Neural cell (in vitro differentiated cells): ENCODE measurements around the gene HLA-DMA. TPM values are rescaled to one million over a fixed set of nuclear protein-coding genes. Genes with fewer than 3 reads are reported as not detected.

ENCODE experiments used
- H2AFZ ChIP-seq: fragments of 200-600, 300-800 bp; sonication (generic), shearing (Covaris generic); 2 replicates; pipeline ENCODE4 v1.6.0; 2014; ENCODE audit warnings: low read depth, mild to moderate bottlenecking, antibody characterized with exemption, low read length, moderate library complexity
- H3F3A ChIP-seq: fragments of 200-600 bp; shearing (Covaris generic); 2 replicates; pipeline ENCODE4 v1.6.1; 2016; ENCODE audit warnings: mild to moderate bottlenecking, moderate library complexity, mixed read lengths, antibody characterized with exemption, low read length; ENCODE audit not compliant: insufficient read depth, poor library complexity, severe bottlenecking
- H3K27ac ChIP-seq: fragments of 200-600, 300-800 bp; sonication (generic), shearing (Covaris generic); 2 replicates; pipeline ENCODE4 v1.5.1; 2014; ENCODE audit warnings: mild to moderate bottlenecking, low read length, moderate library complexity
- H3K27me3 ChIP-seq: fragments of 300-800, 200-600 bp; sonication (generic), shearing (Covaris generic); 2 replicates; pipeline ENCODE4 v1.6.0; 2014; ENCODE audit warnings: mild to moderate bottlenecking, low read depth, low read length, moderate library complexity; ENCODE audit not compliant: insufficient read depth
- H3K36me3 ChIP-seq: fragments of 300-800, 200-600 bp; sonication (generic), shearing (Covaris generic); 2 replicates; pipeline ENCODE4 v1.5.1; 2014; ENCODE audit warnings: mild to moderate bottlenecking, antibody characterized with exemption, low read length, moderate library complexity; ENCODE audit not compliant: insufficient read depth
- H3K4me2 ChIP-seq: fragments of 300-800, 200-600 bp; sonication (generic), shearing (Covaris generic); 2 replicates; pipeline ENCODE4 v1.6.0; 2014; ENCODE audit warnings: mild to moderate bottlenecking, low read length
- H3K4me3 ChIP-seq: fragments of 300-800, 200-600 bp; sonication (generic), shearing (Covaris generic); 2 replicates; pipeline ENCODE4 v1.5.1; 2014; ENCODE audit warnings: mild to moderate bottlenecking, low read length, moderate library complexity
- H3K79me2 ChIP-seq: fragments of 200-600 bp; shearing (Covaris generic); replicated peaks from 2 replicates; pipeline ENCODE4 v1.6.0; 2014; ENCODE audit warnings: mild to moderate bottlenecking, low read length, moderate library complexity; ENCODE audit not compliant: insufficient read depth
- H3K9ac ChIP-seq: fragments of 300-800, 200-600 bp; sonication (generic), shearing (Covaris generic); 2 replicates; pipeline ENCODE4 v1.6.1; 2016; ENCODE audit warnings: mild to moderate bottlenecking, low read length, mixed read lengths
- H3K9me2 ChIP-seq: fragments of 200-600 bp; shearing (Covaris generic); 2 replicates; pipeline ENCODE4 v1.6.1; 2016; ENCODE audit warnings: mild to moderate bottlenecking, low read length, mixed read lengths; ENCODE audit not compliant: insufficient read depth
- H3K9me3 ChIP-seq: fragments of 200-600, 300-800 bp; sonication (generic), shearing (Covaris generic); 2 replicates; pipeline ENCODE4 v1.6.1; 2016; ENCODE audit warnings: mild to moderate bottlenecking, mixed run types, low read length, moderate library complexity, mixed read lengths
- H4K20me1 ChIP-seq: fragments of 200-600 bp; shearing (Covaris generic); 2 replicates; pipeline ENCODE4 v1.6.1; 2016; ENCODE audit warnings: mild to moderate bottlenecking, mixed run types; ENCODE audit not compliant: insufficient read depth
- EP300 ChIP-seq: fragments of 450-650 bp; conservative IDR thresholded peaks from 2 replicates; pipeline ENCODE4 v1.6.1; 2014; ENCODE audit warnings: antibody characterized with exemption, mild to moderate bottlenecking, moderate library complexity; ENCODE audit not compliant: poor library complexity, severe bottlenecking
- EZH2 ChIP-seq: fragments of 200-600, 300-800 bp; shearing (Covaris generic), sonication (generic); IDR thresholded peaks from 2 replicates; pipeline ENCODE4 v1.6.1; 2014; ENCODE audit warnings: antibody characterized with exemption, low read length, borderline replicate concordance, mild to moderate bottlenecking; ENCODE audit not compliant: insufficient read depth, poor library complexity, severe bottlenecking
- MXI1 ChIP-seq: fragments of 450-650 bp; conservative IDR thresholded peaks from 2 replicates; pipeline ENCODE4 v1.6.1; 2014; ENCODE audit warnings: antibody characterized with exemption, mild to moderate bottlenecking; ENCODE audit not compliant: poor library complexity, severe bottlenecking
- POLR2AphosphoS5 ChIP-seq: IDR thresholded peaks from 2 replicates; pipeline ENCODE4 v1.6.1; 2012
- RAD21 ChIP-seq: fragments of 450-650 bp; conservative IDR thresholded peaks from 2 replicates; pipeline ENCODE4 v1.6.1; 2014; ENCODE audit warnings: antibody characterized with exemption, mild to moderate bottlenecking, moderate library complexity
- SMC3 ChIP-seq: fragments of 450-650 bp; conservative IDR thresholded peaks from 2 replicates; pipeline ENCODE4 v1.6.1; 2014; ENCODE audit warnings: antibody characterized with exemption, mild to moderate bottlenecking, moderate library complexity; ENCODE audit not compliant: poor library complexity
- TAF1 ChIP-seq: IDR thresholded peaks from 2 replicates; pipeline ENCODE4 v1.6.1; 2012; ENCODE audit warnings: low read depth
- polyA plus RNA-seq: library from polyadenylated mRNA; depleted of rRNA; stranded (reverse); fragments of >200 nt; gene quantifications from 2 replicates; pipeline ENCODE4 v1.2.3, GENCODE V29; 2014
- TF ChIP-seq, protein P1 (sequence below): fragments of 450-650 bp; IDR thresholded peaks from 2 replicates; pipeline ENCODE4 v1.5.1; 2014; ENCODE audit warnings: antibody characterized with exemption, mild to moderate bottlenecking, moderate library complexity; ENCODE audit not compliant: poor library complexity, severe bottlenecking
- TF ChIP-seq, protein P2 (sequence below): IDR thresholded peaks from 2 replicates; pipeline ENCODE4 v1.6.1; 2012; ENCODE audit warnings: borderline replicate concordance

HLA-DMA gene
- polyA plus RNA-seq, 1 donor from 2014 or later: 4.4 TPM

DNA sequence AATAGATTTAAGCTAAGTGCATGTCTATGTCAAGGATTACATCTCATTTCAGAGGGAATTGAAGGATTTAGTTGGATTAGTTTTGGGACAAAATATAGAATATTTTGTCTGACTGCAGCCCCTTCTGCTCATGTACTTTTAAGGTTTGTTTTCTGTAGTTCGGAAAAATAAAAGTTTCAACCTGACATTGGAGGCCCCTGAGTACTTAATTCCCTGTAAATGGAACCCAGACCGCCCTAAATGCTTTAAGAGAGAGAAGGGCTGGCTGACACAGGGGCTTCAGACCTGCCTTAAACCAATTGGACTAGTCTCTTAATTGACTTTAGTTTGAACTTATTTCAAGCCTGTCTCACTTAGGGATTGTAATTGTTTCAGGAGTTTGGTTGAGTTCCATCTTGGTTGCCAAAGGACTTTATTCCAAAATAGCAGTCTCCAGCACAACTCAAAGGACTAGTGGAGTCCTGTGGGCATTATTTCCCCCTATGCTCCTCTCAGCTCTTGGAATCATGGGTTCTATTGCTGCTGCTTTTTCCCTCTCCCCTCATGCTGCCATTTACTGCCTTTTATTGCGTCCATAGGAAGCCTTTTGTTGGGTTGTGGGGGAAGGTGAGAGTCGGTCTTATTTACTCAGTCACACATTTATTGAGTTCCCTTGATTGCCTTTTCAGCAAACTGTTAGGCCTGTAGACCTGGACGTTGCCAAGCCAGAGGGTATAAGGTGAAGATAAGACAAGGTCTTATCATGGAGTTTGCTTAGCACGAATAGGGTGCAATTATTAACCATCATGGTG lies 30.0 kb upstream of the HLA-DMA start:
- peaks cover 9% of the 10 kb centered on the region for H4K20me1 ChIP-seq

DNA sequence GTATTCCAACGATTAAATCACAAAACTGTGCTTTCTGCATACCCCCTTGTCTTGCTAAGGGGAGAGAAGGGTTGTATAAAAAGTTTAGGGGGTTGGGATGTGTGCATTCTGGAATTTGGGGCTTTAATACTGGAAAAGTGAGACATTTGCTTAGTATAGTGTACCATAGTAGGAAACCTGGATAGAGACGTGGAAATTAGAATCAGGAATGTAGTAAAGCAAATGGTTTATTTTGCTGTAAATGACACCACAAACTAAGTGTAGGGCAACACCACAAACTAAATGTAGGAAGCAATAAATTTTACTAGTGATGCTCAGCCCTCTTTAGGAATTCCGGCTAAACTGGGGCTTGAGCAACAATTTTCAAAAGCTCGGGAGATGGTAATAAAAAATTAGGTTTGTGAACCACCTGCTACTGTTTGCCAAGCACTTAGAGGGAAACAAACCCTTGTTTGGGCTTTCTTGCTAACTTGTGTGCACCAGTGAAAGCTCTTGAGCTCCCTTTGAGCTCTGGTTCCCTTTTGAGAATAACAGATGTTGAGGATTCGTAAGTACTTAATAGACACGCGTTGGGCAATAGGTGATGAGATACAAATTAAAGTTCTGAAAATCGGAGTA lies 29.3 kb upstream of the HLA-DMA start:
- H3K27me3 ChIP-seq: no peaks in the 10 kb centered on the region
- H4K20me1 ChIP-seq: peaks cover 15% of the 10 kb centered on the region
- H3K79me2 ChIP-seq: peaks cover 18% of the 10 kb centered on the region
- H2AFZ ChIP-seq: no peak overlapping the region
- H3K27ac ChIP-seq: no peak overlapping the region
- H3K9me3 ChIP-seq: no peaks in the 10 kb centered on the region
- H3K9me2 ChIP-seq: no peaks in the 10 kb centered on the region
- no peaks in the 10 kb centered on the region for H3F3A ChIP-seq
- H3K4me3 ChIP-seq: no peak overlapping the region
- peaks cover 15% of the 10 kb centered on the region for H3K36me3 ChIP-seq
- TF ChIP-seq TAF1: no peak
- no peak for TF ChIP-seq EP300
- TF ChIP-seq POLR2AphosphoS5: no peak
- TF ChIP-seq, protein P1, sequence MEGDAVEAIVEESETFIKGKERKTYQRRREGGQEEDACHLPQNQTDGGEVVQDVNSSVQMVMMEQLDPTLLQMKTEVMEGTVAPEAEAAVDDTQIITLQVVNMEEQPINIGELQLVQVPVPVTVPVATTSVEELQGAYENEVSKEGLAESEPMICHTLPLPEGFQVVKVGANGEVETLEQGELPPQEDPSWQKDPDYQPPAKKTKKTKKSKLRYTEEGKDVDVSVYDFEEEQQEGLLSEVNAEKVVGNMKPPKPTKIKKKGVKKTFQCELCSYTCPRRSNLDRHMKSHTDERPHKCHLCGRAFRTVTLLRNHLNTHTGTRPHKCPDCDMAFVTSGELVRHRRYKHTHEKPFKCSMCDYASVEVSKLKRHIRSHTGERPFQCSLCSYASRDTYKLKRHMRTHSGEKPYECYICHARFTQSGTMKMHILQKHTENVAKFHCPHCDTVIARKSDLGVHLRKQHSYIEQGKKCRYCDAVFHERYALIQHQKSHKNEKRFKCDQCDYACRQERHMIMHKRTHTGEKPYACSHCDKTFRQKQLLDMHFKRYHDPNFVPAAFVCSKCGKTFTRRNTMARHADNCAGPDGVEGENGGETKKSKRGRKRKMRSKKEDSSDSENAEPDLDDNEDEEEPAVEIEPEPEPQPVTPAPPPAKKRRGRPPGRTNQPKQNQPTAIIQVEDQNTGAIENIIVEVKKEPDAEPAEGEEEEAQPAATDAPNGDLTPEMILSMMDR: no peak
- no peak for TF ChIP-seq RAD21
- TF ChIP-seq MXI1: no peak
- TF ChIP-seq SMC3: no peak
- no peak for TF ChIP-seq EZH2
- TF ChIP-seq, protein P2, sequence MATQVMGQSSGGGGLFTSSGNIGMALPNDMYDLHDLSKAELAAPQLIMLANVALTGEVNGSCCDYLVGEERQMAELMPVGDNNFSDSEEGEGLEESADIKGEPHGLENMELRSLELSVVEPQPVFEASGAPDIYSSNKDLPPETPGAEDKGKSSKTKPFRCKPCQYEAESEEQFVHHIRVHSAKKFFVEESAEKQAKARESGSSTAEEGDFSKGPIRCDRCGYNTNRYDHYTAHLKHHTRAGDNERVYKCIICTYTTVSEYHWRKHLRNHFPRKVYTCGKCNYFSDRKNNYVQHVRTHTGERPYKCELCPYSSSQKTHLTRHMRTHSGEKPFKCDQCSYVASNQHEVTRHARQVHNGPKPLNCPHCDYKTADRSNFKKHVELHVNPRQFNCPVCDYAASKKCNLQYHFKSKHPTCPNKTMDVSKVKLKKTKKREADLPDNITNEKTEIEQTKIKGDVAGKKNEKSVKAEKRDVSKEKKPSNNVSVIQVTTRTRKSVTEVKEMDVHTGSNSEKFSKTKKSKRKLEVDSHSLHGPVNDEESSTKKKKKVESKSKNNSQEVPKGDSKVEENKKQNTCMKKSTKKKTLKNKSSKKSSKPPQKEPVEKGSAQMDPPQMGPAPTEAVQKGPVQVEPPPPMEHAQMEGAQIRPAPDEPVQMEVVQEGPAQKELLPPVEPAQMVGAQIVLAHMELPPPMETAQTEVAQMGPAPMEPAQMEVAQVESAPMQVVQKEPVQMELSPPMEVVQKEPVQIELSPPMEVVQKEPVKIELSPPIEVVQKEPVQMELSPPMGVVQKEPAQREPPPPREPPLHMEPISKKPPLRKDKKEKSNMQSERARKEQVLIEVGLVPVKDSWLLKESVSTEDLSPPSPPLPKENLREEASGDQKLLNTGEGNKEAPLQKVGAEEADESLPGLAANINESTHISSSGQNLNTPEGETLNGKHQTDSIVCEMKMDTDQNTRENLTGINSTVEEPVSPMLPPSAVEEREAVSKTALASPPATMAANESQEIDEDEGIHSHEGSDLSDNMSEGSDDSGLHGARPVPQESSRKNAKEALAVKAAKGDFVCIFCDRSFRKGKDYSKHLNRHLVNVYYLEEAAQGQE: no peak
- no peak overlapping the region for H3K4me2 ChIP-seq
- no peak overlapping the region for H3K9ac ChIP-seq

More for the DNA sequence above, 30.0 kb upstream of the HLA-DMA start:
- Histone ChIP-seq H3K9me3 (no peaks in the 10 kb centered on the region), H3K9ac (no peak overlapping the region), H3K79me2 (peaks cover 11% of the 10 kb centered on the region), H3K27ac (no peak overlapping the region), H2AFZ (no peak overlapping the region), H3K27me3 (no peaks in the 10 kb centered on the region), H3K4me2 (no peak overlapping the region), H3F3A (no peaks in the 10 kb centered on the region), H3K36me3 (peaks cover 9% of the 10 kb centered on the region), H3K4me3 (no peak overlapping the region), H3K9me2 (no peaks in the 10 kb centered on the region)
- no peak for TF ChIP-seq EP300
- TF ChIP-seq, protein P2: no peak
- TF ChIP-seq TAF1: no peak
- TF ChIP-seq SMC3: no peak
- no peak for TF ChIP-seq MXI1
